Neutrophil (primary cell): ENCODE measurements around the gene GUCY1A1.

Experiments
- H3K27ac ChIP-seq: fragments of 200-600 bp; sonication (generic); 2 replicates; pipeline ENCODE4 v1.5.1; 2016; ENCODE audit warnings: mild to moderate bottlenecking, moderate library complexity
- H3K27me3 ChIP-seq: fragments of 200-600 bp; sonication (generic); 2 replicates; pipeline ENCODE4 v1.6.0; 2016; ENCODE audit warnings: mild to moderate bottlenecking
- H3K36me3 ChIP-seq: fragments of 200-600 bp; sonication (generic); 2 replicates; pipeline ENCODE4 v1.5.1; 2017
- H3K4me1 ChIP-seq, 2 experiments: fragments of 200-600 bp in 1 of 2; sonication (generic) in 1 of 2; 1 replicate in 1 of 2; 2 replicates in 1 of 2; pipeline versions ENCODE4 v1.5.1 to v1.6.1; 2013 to 2016; ENCODE audit warnings: low read depth in 1 of 2, low read length in 1 of 2, mild to moderate bottlenecking in 1 of 2, moderate library complexity in 1 of 2; ENCODE audit not compliant: control insufficient read depth in 1 of 2, insufficient read depth in 1 of 2
- H3K4me3 ChIP-seq, 2 experiments: fragments of 200-600 bp in 1 of 2; sonication (generic) in 1 of 2; 1 replicate in 1 of 2; 2 replicates in 1 of 2; pipeline ENCODE4 v1.5.1; 2013 to 2016; ENCODE audit warnings: low read depth in 1 of 2, low read length in 1 of 2, mild to moderate bottlenecking in 1 of 2, moderate library complexity in 1 of 2
- H3K9me3 ChIP-seq: fragments of 200-600 bp; sonication (generic); 2 replicates; pipeline ENCODE4 v1.5.1; 2016
- CTCF ChIP-seq: fragments of 200-600 bp; sonication (generic); IDR thresholded peaks from 2 replicates; pipeline ENCODE4 v1.5.1; 2016; ENCODE audit warnings: antibody characterized with exemption

Gene GUCY1A1

GRCh38 chr4:155678011-155678410 is 11.4 kb downstream of the GUCY1A1 start:
- Histone ChIP-seq H3K4me3 (no peak overlapping the region), H3K36me3 (no peaks in the 10 kb centered on the region), H3K27me3 (no peaks in the 10 kb centered on the region), H3K9me3 (no peaks in the 10 kb centered on the region), H3K4me1 (no peaks in the 10 kb centered on the region), H3K27ac (no peak overlapping the region)
- TF ChIP-seq CTCF: no peak

- Histone ChIP-seq H3K27me3 (no peaks in the 10 kb centered on the region), H3K4me3 (no peak overlapping the region), H3K4me1 (no peaks in the 10 kb centered on the region), H3K9me3 (no peaks in the 10 kb centered on the region), H3K36me3 (no peaks in the 10 kb centered on the region), H3K27ac (no peak overlapping the region)
- no peak for TF ChIP-seq CTCF
These were observed 12.7 kb downstream of the GUCY1A1 start for GRCh38 chr4:155679343-155679742.

- no peak for TF ChIP-seq CTCF
- no peaks in the 10 kb centered on the region for H3K27me3 ChIP-seq
- no peaks in the 10 kb centered on the region for H3K4me1 ChIP-seq
- no peaks in the 10 kb centered on the region for H3K36me3 ChIP-seq
- no peak overlapping the region for H3K27ac ChIP-seq
- no peaks in the 10 kb centered on the region for H3K9me3 ChIP-seq
- no peak overlapping the region for H3K4me3 ChIP-seq
These were observed 15.2 kb downstream of the GUCY1A1 start for GRCh38 chr4:155681886-155682285.

- Histone ChIP-seq H3K27me3 (no peaks in the 10 kb centered on the region), H3K4me3 (no peak overlapping the region), H3K4me1 (no peaks in the 10 kb centered on the region), H3K9me3 (no peaks in the 10 kb centered on the region), H3K27ac (no peak overlapping the region), H3K36me3 (no peaks in the 10 kb centered on the region)
- no peak for TF ChIP-seq CTCF
These were observed 17.8 kb downstream of the GUCY1A1 start for GRCh38 chr4:155684423-155684822.

- no peaks in the 10 kb centered on the region for H3K27me3 ChIP-seq
- no peak for TF ChIP-seq CTCF
- H3K27ac ChIP-seq: no peak overlapping the region
- no peaks in the 10 kb centered on the region for H3K9me3 ChIP-seq
- no peaks in the 10 kb centered on the region for H3K4me1 ChIP-seq
- no peaks in the 10 kb centered on the region for H3K36me3 ChIP-seq
- no peak overlapping the region for H3K4me3 ChIP-seq
These were observed 18.4 kb downstream of the GUCY1A1 start for GRCh38 chr4:155684892-155685541.
